ENCODE results near the gene CACNA1E.

GRCh38 chr1:181732218-181732990 lies 249.1 kb downstream of the CACNA1E start:
- TF ChIP-seq CTCF (IDR thresholded peaks at IDR 0.05; ENCODE audit: poor library complexity), result no peak
- TF ChIP-seq EZH2phosphoT487 (IDR thresholded peaks at IDR 0.05; ENCODE audit: low read depth, severe bottlenecking, unreplicated experiment), result no peak

Data from hepatocyte (in vitro differentiated cells).